ENCODE results near the gene TAS2R39. TPM values are rescaled to one million over a fixed set of nuclear protein-coding genes. Genes with fewer than 3 reads are reported as not detected.

Gene TAS2R39
- polyA plus RNA-seq, 1 of the 3 experiments (the other 2 are of a cell fraction): not detected

DNA sequence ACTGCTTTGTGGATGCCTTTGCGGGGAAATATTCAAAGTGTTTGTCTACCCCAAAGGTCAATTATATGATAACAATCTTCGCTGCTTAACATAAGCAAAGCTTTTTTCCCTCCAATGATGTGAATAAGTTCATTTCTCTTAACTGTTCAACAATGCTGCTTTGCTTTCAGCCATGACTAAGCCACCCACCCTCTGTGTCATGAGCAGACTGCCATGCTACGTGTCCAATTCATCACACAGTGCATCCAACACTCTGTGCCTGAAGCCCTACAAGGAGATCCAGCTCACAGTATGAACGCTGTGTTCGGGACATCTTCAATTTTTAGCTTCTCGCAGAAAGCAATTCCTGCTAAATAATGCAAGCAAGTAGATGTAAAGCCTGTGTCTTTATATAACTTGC lies 32.9 kb downstream of the TAS2R39 start:
- ChIA-PET POLR2A (no interaction called here), CTCF (interaction anchor here (0.6 to 11.5 kb wide), 22 partner anchors 12 to 912 kb away, joined by 3 to 450 read pairs (median 5); no protein-coding TSS in a partner anchor)
- no peaks in the 10 kb centered on the region for H4K20me1 ChIP-seq (ENCODE audit: insufficient read depth)
- WGBS (ENCODE audit: low lambda C conversion rate): 62% methylated on average over 6 of the region's 6 CpGs
- no peak for TF ChIP-seq EZH2phosphoT487 (IDR thresholded peaks at IDR 0.05; ENCODE audit: borderline replicate concordance, low read depth)
- TF ChIP-seq RFX5 (IDR thresholded peaks at IDR 0.05; ENCODE audit: low read length): no peak
- TF ChIP-seq NFIC (IDR thresholded peaks at IDR 0.05; ENCODE audit: borderline replicate concordance): no peak
- TF ChIP-seq, protein P1, sequence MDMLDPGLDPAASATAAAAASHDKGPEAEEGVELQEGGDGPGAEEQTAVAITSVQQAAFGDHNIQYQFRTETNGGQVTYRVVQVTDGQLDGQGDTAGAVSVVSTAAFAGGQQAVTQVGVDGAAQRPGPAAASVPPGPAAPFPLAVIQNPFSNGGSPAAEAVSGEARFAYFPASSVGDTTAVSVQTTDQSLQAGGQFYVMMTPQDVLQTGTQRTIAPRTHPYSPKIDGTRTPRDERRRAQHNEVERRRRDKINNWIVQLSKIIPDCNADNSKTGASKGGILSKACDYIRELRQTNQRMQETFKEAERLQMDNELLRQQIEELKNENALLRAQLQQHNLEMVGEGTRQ (IDR thresholded peaks at IDR 0.05; ENCODE audit: borderline replicate concordance, low read depth, low read length): no peak
- TF ChIP-seq RCOR1 (IDR thresholded peaks at IDR 0.05; ENCODE audit: low read length): no peak
- TF ChIP-seq JUND (IDR thresholded peaks at IDR 0.05): no peak
- TF ChIP-seq, protein P2, sequence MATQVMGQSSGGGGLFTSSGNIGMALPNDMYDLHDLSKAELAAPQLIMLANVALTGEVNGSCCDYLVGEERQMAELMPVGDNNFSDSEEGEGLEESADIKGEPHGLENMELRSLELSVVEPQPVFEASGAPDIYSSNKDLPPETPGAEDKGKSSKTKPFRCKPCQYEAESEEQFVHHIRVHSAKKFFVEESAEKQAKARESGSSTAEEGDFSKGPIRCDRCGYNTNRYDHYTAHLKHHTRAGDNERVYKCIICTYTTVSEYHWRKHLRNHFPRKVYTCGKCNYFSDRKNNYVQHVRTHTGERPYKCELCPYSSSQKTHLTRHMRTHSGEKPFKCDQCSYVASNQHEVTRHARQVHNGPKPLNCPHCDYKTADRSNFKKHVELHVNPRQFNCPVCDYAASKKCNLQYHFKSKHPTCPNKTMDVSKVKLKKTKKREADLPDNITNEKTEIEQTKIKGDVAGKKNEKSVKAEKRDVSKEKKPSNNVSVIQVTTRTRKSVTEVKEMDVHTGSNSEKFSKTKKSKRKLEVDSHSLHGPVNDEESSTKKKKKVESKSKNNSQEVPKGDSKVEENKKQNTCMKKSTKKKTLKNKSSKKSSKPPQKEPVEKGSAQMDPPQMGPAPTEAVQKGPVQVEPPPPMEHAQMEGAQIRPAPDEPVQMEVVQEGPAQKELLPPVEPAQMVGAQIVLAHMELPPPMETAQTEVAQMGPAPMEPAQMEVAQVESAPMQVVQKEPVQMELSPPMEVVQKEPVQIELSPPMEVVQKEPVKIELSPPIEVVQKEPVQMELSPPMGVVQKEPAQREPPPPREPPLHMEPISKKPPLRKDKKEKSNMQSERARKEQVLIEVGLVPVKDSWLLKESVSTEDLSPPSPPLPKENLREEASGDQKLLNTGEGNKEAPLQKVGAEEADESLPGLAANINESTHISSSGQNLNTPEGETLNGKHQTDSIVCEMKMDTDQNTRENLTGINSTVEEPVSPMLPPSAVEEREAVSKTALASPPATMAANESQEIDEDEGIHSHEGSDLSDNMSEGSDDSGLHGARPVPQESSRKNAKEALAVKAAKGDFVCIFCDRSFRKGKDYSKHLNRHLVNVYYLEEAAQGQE (IDR thresholded peaks at IDR 0.05; ENCODE audit: low read depth, low read length): no peak
- no peak overlapping the region for H3K9ac ChIP-seq
- H3F3A ChIP-seq (replicated peaks; ENCODE audit: insufficient read depth): no peaks in the 10 kb centered on the region
- no peaks in the 10 kb centered on the region for H3K4me1 ChIP-seq (ENCODE audit: control insufficient read depth in 1 of 2, insufficient read depth in 2 of 2, low read depth in 1 of 2, low read length in 1 of 2)
- H3K4me3 ChIP-seq (ENCODE audit: low read depth in 2 of 2, low read length in 1 of 2): no peak overlapping the region
- peaks cover 7% of the 10 kb centered on the region; the same call in 1 of the 2 replicates for H3K27me3 ChIP-seq (ENCODE audit: insufficient read depth)
- H3K9me2 ChIP-seq: no peaks in the 10 kb centered on the region
- no peak overlapping the region for H3K4me2 ChIP-seq
- H3K9me3 ChIP-seq: no peaks in the 10 kb centered on the region
- DNase-seq: no peak
- no peaks in the 10 kb centered on the region for H3K36me3 ChIP-seq (replicated peaks in 1 of 2; ENCODE audit: control insufficient read depth in 1 of 2, insufficient read depth in 2 of 2, low read length in 1 of 2)
- H3K79me2 ChIP-seq (ENCODE audit: insufficient read depth): no peaks in the 10 kb centered on the region
- H2AFZ ChIP-seq (ENCODE audit: low read depth): no peak overlapping the region
- H3K27ac ChIP-seq (ENCODE audit: low read depth in 2 of 2, low read length in 1 of 2): no peak overlapping the region

DNA sequence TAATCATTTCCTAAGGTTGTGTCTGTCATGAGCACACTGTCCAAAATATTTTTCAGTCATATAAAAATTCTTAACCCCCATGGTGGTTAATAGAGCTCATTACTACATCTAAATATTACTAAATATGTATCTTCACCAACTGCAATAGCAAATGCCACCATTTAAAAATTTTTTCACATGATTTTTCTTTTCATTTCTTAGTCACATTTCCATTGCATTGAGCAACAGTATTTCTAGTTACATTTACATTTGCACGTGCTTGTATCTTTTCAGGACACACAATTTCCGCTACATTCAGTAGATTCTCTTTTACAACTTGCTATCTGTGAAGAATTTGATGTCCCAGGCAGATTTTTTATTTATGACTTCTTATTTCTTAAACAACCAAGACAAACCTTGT lies 33.5 kb downstream of the TAS2R39 start:
- Histone ChIP-seq H3K4me3 (ENCODE audit: low read depth in 2 of 2, low read length in 1 of 2) (no peak overlapping the region), H3K36me3 (replicated peaks in 1 of 2; ENCODE audit: control insufficient read depth in 1 of 2, insufficient read depth in 2 of 2, low read length in 1 of 2) (no peaks in the 10 kb centered on the region), H3K27ac (ENCODE audit: low read depth in 2 of 2, low read length in 1 of 2) (no peak overlapping the region), H3K9ac (no peak overlapping the region), H4K20me1 (ENCODE audit: insufficient read depth) (no peaks in the 10 kb centered on the region), H3K27me3 (ENCODE audit: insufficient read depth) (peaks cover 8% of the 10 kb centered on the region; the same call in 1 of the 2 replicates), H3K4me2 (no peak overlapping the region), H3K9me3 (no peaks in the 10 kb centered on the region), H3K79me2 (ENCODE audit: insufficient read depth) (no peaks in the 10 kb centered on the region), H2AFZ (ENCODE audit: low read depth) (no peak overlapping the region), H3F3A (replicated peaks; ENCODE audit: insufficient read depth) (no peaks in the 10 kb centered on the region), H3K4me1 (ENCODE audit: control insufficient read depth in 1 of 2, insufficient read depth in 2 of 2, low read depth in 1 of 2, low read length in 1 of 2) (no peaks in the 10 kb centered on the region), H3K9me2 (no peaks in the 10 kb centered on the region)
- POLR2A ChIA-PET: no interaction called here
- CTCF ChIA-PET: interaction anchor here (1.3 to 11.5 kb wide), 4 partner anchors 23 to 681 kb away, joined by 3 to 450 read pairs (median 34); no protein-coding TSS in a partner anchor
- DNase-seq: no peak
- 60% methylated on average over 2 of the region's 2 CpGs for WGBS (ENCODE audit: low lambda C conversion rate)
- TF ChIP-seq, protein P3, sequence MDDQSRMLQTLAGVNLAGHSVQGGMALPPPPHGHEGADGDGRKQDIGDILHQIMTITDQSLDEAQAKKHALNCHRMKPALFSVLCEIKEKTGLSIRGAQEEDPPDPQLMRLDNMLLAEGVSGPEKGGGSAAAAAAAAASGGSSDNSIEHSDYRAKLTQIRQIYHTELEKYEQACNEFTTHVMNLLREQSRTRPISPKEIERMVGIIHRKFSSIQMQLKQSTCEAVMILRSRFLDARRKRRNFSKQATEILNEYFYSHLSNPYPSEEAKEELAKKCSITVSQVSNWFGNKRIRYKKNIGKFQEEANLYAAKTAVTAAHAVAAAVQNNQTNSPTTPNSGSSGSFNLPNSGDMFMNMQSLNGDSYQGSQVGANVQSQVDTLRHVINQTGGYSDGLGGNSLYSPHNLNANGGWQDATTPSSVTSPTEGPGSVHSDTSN (IDR thresholded peaks at IDR 0.05): no peak
- TF ChIP-seq TEAD4 (IDR thresholded peaks at IDR 0.05; ENCODE audit: borderline replicate concordance, insufficient read depth) (no peak), TAF1 (IDR thresholded peaks at IDR 0.05; ENCODE audit: borderline replicate concordance, low read depth, low read length) (no peak), GABPA (IDR thresholded peaks at IDR 0.05; ENCODE audit: low read depth) (no peak), POLR2AphosphoS5 (IDR thresholded peaks at IDR 0.05; ENCODE audit: low read depth, low read length) (no peak), RCOR1 (IDR thresholded peaks at IDR 0.05; ENCODE audit: low read length) (no peak), MEF2A (IDR thresholded peaks at IDR 0.05; ENCODE audit: borderline replicate concordance, low read depth) (no peak), FOXJ3 (CRISPR knock-in tag; IDR thresholded peaks at IDR 0.05) (no peak), TCF12 (IDR thresholded peaks at IDR 0.05) (no peak), GATA2 (CRISPR knock-in tag; IDR thresholded peaks at IDR 0.05) (no peak), NRF1 (IDR thresholded peaks at IDR 0.05; ENCODE audit: low read depth, low read length) (no peak), RAD21 (IDR thresholded peaks at IDR 0.05; ENCODE audit: low read length) (no peak), ELF1 (IDR thresholded peaks at IDR 0.05) (no peak), SIN3A (IDR thresholded peaks at IDR 0.05; ENCODE audit: borderline replicate concordance, low read depth, low read length) (no peak)
- TF ChIP-seq, protein P4, sequence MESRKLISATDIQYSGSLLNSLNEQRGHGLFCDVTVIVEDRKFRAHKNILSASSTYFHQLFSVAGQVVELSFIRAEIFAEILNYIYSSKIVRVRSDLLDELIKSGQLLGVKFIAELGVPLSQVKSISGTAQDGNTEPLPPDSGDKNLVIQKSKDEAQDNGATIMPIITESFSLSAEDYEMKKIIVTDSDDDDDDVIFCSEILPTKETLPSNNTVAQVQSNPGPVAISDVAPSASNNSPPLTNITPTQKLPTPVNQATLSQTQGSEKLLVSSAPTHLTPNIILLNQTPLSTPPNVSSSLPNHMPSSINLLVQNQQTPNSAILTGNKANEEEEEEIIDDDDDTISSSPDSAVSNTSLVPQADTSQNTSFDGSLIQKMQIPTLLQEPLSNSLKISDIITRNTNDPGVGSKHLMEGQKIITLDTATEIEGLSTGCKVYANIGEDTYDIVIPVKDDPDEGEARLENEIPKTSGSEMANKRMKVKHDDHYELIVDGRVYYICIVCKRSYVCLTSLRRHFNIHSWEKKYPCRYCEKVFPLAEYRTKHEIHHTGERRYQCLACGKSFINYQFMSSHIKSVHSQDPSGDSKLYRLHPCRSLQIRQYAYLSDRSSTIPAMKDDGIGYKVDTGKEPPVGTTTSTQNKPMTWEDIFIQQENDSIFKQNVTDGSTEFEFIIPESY (IDR thresholded peaks at IDR 0.05; ENCODE audit: borderline replicate concordance, low read depth): no peak
- TF ChIP-seq, protein P1 (IDR thresholded peaks at IDR 0.05; ENCODE audit: borderline replicate concordance, low read depth, low read length): no peak

All from SK-N-SH (cell line).